Testis (tissue), 2 donors: ENCODE data around the gene MAMSTR.

Experiments used
- POLR2A ChIP-seq: fragments of 450-650 bp; IDR thresholded peaks from one replicate; pipeline ENCODE4 v1.6.1; 2017; ENCODE audit warnings: antibody characterized with exemption, mild to moderate bottlenecking, moderate library complexity
- TF ChIP-seq, protein P1 (sequence below), 3 experiments: fragments of 450-650 bp in 2 of 3; fragments of 200-600 bp in 1 of 3; sonication (generic) in 1 of 3; IDR thresholded peaks; one replicate each; pipeline ENCODE4 v1.5.1; 2016 to 2019; ENCODE audit warnings: antibody characterized with exemption in 3 of 3, mild to moderate bottlenecking in 2 of 3, moderate library complexity in 1 of 3

DNA sequence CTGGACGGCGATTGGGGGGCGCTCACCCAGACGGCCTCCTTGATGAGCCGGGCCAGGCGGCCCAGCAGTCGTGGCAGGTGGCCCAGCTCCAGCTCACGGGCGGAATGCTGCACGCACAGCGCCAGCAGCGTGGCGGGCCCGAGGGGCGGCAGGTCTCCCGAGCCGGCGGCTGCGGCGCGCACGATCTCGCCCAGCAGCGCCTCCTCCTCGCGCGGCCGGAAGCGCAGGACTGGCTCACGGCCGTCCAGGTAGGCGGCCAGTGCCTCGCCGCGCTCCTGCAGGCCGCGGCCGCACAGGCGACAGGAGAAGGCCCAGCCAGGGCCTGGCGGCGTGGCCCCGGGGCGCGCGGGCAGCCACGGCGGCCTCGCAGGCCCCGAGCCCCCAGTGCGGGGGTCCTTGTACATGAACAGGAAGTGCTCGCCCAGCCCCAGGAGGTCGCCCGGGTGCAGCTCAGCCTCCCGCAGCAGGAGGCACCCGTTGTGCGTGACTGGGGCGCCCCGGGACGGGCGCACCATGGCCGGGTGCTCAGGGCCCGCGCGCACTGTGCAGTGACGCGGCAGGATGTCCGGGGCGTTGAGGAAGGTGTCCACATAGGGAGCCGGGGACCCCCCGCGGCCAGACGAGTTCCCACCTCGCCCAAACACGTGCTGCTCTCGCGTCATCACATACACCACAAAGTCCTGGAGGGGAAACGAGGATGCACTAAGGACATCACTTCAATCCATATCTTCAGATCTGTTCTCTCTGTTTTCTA lies 9.6 kb upstream of the MAMSTR start:
- TF ChIP-seq, protein P1, sequence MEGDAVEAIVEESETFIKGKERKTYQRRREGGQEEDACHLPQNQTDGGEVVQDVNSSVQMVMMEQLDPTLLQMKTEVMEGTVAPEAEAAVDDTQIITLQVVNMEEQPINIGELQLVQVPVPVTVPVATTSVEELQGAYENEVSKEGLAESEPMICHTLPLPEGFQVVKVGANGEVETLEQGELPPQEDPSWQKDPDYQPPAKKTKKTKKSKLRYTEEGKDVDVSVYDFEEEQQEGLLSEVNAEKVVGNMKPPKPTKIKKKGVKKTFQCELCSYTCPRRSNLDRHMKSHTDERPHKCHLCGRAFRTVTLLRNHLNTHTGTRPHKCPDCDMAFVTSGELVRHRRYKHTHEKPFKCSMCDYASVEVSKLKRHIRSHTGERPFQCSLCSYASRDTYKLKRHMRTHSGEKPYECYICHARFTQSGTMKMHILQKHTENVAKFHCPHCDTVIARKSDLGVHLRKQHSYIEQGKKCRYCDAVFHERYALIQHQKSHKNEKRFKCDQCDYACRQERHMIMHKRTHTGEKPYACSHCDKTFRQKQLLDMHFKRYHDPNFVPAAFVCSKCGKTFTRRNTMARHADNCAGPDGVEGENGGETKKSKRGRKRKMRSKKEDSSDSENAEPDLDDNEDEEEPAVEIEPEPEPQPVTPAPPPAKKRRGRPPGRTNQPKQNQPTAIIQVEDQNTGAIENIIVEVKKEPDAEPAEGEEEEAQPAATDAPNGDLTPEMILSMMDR (IDR thresholded peaks at IDR 0.05) = no peak
- no peak for TF ChIP-seq POLR2A
